ENCODE results near the gene NUDT22.
A peak's percentile ranks its signal among the peaks of the same experiment; 100 is the strongest.

NUDT22 gene

DNA sequence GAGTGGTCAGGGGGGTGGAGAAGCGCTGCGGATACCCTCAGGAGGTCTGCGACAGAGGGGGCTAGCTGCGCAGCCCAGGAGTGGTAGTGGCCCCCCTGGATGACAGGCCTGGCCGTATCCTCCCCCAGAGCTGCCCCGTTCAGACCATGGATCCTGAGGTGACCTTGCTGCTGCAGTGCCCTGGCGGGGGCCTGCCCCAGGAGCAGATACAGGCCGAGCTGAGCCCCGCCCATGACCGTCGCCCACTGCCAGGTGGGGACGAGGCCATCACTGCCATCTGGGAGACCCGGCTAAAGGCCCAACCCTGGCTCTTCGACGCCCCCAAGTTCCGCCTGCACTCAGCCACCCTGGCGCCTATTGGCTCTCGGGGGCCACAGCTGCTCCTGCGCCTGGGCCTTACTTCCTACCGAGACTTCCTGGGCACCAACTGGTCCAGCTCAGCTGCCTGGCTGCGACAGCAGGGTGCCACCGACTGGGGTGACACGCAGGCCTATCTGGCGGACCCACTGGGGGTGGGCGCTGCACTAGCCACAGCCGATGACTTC is 505 bp downstream of the NUDT22 start:
- no peak for DNase-seq (ENCODE audit: low read depth in 2 of 2, low spot score in 1 of 2)

DNA sequence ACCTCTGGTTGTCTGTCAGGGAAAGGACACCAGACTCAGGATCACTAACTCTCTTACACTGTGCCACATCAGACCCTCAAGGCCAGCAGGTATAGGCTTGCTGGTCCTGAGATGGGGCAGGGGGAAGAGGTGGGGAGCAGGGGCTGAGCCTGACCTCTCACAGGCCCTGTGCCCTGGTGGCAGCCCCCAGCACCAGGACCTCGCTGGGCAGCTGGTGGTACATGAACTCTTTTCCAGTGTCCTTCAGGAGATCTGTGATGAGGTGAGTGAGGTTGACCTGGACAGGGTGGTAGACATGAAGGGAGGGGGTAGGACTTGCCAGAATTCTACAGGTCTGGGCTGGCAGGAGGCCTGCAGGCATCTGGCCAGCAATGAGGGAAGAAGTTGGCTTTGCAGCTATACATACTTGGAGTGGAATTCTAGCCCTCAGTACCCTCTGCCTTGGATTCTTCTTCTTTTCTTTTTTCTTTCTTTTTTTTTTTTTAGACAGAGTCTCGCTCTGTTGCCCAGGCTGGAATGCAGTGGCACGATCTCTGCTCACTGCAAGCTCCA is 1.4 kb downstream of the NUDT22 start:
- no peak for DNase-seq (ENCODE audit: low read depth in 2 of 2, low spot score in 1 of 2)

DNA sequence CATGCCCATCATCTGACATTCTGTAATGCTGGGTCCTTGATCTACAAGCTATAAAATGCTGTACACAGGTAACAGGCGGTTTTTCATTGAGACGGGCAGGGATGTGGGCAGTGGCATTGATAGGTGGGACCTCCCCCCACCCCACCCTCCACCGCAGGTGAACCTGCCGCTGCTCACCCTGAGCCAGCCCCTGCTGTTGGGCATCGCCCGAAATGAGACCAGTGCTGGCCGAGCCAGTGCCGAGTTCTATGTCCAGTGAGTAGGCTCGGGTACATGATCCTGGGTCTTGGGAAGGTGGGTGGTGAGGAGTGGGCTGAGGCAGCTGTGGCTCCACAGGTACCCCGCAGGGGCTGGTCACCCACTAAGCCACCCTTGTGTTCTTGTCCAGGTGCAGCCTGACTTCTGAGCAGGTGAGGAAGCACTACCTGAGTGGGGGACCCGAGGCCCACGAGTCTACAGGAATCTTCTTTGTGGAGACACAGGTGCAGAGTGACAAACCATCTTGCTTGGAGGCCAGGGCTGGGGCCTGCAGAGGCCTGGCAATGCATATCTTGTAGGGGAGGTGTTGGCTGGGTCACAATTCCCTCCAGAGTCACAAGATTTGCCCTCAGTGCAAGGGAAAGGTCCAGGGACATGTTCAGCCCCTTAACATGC is 3.1 kb downstream of the NUDT22 start:
- no peak for DNase-seq (ENCODE audit: low read depth in 2 of 2, low spot score in 1 of 2)

DNA sequence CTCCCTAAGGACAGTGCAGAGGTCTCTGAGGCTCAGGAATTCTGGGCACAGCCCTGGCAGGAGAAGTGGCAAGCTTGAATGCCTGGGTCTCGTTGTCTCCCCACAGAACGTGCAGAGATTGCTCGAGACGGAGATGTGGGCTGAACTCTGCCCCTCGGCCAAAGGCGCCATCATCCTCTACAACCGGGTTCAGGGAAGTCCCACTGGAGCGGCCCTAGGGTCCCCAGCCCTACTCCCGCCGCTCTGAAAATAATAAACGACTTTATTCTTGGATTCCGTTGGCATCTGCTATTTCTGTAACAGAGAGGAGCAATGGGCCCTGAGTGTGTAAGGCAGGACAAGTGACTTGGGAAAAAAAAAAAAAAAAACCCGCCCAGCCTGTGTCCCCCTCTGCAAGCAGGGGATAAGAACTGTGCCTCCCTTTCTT is 3.7 kb downstream of the NUDT22 start:
- DNase-seq (ENCODE audit: low read depth in 2 of 2, low spot score in 1 of 2), result no peak

DNA sequence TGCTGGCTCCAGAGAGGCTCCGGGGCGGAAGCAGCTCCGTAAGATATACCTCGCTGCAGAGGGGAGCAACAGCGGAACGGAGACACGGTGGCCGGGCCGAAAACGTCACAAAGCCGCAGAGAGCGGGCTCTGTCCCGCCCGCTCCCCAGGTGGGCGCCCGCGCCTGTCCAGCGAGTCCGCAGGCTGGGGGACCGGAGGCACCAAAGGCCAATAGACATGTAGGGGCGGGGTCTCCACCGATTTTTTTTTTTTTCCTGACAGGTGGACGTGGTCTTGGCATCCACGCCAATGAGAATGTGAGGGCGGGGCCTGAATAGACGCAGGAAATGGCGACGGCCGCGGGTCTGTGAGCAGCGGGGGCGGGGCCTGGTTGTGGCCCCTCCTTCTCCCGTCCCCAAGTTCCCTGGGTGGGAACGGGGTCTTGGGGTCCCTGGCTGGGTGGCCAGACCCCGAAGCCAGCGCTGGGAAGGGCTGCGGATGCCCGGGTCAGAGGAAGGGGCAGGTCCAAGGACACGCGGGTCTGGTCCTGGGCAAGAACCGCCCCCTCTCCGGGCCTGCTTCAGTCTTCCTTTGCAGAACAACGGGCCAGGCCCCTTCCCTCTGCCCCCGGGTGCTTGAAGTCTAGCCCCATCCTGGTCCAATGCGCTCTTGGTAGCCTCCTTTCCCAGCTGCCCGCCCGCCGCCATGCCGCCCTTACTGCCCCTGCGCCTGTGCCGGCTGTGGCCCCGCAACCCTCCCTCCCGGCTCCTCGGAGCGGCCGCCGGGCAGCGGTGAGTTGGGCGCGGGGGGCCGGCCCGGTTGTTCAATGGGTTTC is 4.3 kb downstream of the NUDT22 start, which contains the start of gene DNAJC4:
Gene DNAJC4 (plus strand): TSS at position 378 of the 814 bp plus-strand sequence. CDS start 307 bp downstream, at position 685.
- DNase-seq (ENCODE audit: low read depth in 2 of 2, low spot score in 1 of 2), result peak; percentile 60 to 78

DNA sequence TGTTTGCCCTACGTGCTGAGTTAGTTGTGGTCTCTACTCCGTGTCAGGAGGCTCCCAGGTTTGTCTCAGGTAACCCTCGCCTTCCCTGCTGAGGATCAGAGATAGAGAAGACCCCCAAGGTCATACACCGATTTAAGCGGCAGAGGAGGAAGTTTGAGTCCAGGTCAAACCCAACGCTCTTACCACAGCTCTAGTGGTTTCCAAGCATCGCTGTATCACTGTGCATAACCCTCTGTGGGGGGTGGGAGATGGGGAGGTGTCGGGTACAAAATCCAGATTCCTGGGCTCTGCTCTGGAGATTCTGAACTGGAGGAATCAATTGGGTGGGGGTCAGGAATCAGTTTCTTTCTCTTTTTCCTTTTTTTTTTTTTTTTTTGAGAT is 4.9 kb downstream of the NUDT22 start:
- no peak for DNase-seq (ENCODE audit: low read depth in 2 of 2, low spot score in 1 of 2)

DNA sequence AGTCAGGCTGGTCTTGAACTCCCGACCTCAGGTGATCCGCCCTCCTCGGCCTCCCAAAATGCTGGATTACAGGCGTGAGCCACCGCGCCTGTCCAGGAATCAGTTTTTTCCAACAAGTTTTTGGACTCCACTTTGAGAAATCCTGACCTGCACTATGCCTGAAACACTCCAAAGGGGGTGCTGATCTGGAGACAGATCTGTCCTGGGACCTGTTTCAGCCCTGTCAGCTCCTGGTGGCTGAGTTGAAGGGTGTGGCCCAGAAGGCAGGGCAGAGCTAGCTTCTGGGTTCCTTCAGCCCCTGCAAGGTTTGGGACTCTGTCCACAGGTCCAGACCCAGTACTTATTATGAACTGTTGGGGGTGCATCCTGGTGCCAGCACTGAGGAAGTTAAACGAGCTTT is 5.5 kb downstream of the NUDT22 start:
- no peak for DNase-seq (ENCODE audit: low read depth in 2 of 2, low spot score in 1 of 2)

DNA sequence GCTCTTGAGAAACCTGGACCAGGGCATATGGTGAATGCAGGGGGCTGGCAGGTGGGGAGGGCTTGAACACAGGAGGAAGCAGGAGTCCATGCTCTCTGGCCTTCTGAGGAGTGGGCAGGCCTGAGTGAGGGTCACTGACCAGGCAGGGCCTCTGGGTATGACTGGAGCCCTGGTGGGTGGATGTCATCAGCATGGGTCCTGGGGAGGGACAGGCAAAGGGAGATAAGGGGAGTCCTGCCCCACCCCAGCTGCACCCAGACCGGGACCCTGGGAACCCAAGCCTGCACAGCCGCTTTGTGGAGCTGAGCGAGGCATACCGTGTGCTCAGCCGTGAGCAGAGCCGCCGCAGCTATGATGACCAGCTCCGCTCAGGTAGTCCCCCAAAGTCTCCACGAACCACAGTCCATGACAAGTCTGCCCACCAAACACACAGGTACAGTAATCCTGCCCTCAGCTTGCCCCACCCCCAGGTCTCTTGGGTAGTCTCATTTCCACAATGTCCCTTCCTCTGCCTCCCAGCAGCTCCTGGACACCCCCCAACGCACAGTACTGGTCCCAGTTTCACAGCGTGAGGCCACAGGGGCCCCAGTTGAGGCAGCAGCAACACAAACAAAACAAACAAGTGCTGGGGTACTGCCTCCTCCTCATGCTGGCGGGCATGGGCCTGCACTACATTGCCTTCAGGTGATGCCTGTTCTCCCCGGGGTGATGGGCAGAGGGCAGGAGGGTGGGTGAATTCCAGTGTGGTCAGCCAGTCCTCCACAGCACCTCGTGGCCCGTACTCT is 6.3 kb downstream of the NUDT22 start:
- no peak for DNase-seq (ENCODE audit: low read depth in 2 of 2, low spot score in 1 of 2)

DNA sequence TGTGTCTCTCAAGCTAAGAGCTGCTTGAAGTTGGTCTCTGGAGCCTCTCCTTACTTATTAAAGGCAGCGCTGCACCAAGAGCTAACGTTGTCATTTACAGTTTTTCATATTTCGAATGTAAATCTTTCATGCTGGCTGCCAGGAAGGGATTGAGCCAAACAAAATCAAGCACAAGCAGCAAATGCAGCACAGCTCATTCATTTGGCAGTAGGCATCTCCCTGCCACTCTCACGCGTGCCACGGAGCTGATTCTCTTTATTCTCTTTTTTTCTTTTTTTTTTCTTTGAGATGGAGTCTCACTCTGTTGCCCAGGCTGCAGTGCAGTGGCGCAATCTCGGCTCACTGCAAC is 6.9 kb downstream of the NUDT22 start:
- DNase-seq (ENCODE audit: low read depth in 2 of 2, low spot score in 1 of 2), result no peak

DNA sequence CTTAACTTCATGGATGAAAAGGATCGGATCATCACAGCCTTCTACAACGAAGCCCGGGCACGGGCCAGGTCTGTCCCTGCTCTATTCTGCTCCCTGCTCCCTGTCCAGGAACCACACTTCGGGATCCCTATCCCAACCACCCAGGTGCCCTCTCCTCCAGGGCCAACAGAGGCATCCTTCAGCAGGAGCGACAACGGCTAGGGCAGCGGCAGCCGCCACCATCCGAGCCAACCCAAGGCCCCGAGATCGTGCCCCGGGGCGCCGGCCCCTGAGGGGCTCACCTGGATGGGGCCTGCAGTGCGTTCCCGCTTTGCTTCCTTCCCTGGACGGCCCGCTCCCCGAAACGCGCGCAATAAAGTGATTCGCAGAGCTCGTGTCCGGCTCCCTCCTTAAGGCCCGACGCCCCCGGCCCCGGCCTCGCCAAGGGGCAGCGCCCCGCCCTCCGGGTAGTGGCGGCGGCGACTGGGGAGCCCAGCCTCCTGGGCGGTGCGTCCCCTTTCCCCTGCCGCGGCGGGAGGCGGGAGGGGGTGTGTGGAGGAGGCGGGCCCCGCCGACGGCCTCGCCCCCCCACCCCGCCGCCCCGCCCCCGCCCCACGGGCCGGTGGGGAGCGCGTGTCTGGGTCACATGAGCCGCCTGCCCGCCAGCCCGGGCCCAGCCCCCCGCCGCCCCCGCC is 8.0 kb downstream of the NUDT22 start, which contains the start of gene VEGFB:
Gene VEGFB (plus strand): TSS at position 672 of the 674 bp plus-strand sequence. CDS start 250 bp downstream, outside the sequence.
- DNase-seq (ENCODE audit: low read depth in 2 of 2, low spot score in 1 of 2), result peak in 1 of 2 donors; percentile 58

DNA sequence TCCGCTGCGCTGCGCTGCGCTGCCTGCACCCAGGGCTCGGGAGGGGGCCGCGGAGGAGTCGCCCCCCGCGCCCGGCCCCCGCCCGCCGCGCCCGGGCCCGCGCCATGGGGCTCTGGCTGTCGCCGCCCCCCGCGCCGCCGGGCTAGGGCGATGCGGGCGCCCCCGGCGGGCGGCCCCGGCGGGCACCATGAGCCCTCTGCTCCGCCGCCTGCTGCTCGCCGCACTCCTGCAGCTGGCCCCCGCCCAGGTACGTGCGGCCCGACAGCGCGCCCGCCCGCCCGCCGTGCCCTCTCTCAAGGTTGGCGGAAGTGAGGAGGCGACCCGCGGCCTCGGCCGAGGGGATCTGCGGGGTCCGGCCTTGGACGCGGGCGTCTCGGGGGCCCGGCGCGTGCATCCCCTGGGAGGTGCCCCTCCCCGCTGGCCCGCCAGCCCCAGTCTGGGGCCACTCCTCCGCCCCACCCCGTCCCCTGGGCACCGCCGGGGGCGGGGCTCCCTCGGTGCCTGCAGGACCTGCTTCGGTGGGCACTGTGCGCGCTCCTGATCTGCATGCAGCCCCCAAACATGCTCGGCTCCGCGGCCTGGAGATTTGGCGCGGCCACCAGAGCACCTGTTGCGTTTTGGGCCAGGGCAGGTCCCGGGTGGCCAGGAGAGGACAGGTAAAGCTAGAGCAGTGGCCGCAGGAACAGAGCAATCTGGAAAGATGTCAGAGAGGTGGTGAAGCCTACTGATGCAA is 8.7 kb downstream of the NUDT22 start:
- no peak for DNase-seq (ENCODE audit: low read depth in 2 of 2, low spot score in 1 of 2)

DNA sequence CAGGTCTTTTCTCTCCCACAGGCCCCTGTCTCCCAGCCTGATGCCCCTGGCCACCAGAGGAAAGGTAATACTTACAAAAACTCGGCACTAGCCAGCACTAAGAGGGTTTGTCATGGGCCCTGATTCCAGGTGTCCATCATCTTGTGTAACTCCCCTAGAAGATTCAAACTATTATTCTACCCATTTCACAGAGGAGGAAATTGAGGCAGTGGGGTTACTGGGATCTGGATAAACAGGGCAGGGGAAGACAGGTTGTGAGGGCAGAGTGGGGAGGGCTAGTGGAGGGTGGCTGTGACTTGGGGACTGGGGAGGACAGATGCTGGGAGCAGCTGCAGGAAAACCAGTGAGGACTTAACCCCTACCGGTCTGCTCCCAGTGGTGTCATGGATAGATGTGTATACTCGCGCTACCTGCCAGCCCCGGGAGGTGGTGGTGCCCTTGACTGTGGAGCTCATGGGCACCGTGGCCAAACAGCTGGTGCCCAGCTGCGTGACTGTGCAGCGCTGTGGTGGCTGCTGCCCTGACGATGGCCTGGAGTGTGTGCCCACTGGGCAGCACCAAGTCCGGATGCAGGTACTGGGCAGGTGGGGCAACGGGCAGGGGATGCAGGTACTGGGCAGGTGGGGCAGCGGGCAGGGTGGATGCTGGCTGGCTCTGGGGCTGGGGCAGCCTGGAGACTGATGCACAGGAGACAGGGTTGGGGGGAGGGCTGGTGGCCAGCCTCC is 9.5 kb downstream of the NUDT22 start:
- DNase-seq (ENCODE audit: low read depth in 2 of 2, low spot score in 1 of 2), result no peak

DNA sequence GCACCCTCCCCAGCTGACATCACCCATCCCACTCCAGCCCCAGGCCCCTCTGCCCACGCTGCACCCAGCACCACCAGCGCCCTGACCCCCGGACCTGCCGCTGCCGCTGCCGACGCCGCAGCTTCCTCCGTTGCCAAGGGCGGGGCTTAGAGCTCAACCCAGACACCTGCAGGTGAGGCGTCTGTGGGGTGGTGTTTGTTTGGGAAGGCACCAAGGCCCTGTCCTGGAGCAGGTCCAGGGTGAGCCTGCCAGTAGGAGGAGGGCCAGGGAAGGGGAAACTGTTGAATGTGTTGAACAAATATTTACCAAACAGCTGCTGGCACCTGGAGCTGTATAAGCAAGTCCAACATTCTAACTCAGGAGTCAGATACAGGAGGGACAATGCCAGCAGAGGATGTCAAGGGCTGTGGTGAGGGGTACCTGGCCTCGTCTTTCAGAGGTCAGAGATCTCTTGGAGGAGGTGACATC is 11.4 kb downstream of the NUDT22 start:
- no peak for DNase-seq (ENCODE audit: low read depth in 2 of 2, low spot score in 1 of 2)

DNA sequence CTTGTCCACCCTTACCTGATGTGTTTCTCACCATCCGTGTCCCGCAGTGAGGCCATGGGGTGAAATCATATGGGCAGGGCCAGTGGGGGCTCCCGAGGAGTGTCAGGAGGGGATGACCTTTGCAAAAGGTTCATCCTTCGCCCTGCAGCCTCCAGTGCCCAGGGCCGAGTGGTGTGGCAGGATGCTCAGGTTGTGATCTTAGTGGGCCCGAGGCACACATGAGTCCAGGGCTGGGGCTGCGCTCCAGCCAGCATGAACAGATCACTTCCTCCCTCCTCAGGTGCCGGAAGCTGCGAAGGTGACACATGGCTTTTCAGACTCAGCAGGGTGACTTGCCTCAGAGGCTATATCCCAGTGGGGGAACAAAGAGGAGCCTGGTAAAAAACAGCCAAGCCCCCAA is 12.0 kb downstream of the NUDT22 start:
- DNase-seq (ENCODE audit: low read depth in 2 of 2, low spot score in 1 of 2), result no peak

DNA sequence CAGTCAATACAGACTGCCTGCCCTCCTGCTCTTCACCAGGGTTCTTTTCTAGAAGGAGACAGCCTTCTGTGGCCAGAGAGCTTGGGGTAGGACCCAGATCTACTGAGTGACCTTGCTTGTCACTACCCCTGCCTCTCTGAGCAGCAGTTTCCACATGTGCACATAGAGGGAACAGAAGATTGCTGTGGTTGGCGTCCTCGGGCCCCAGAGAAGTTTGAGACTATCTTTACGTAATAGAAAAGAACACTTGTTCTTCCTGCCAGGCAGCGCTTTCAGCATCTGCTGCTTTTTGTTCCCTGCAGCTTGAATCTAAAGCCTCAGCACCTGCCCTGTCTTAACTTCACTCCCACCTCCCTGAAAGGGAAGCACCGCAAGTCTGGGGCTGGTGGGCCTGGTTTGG is 12.9 kb downstream of the NUDT22 start:
- DNase-seq (ENCODE audit: low read depth in 2 of 2, low spot score in 1 of 2), result no peak

DNA sequence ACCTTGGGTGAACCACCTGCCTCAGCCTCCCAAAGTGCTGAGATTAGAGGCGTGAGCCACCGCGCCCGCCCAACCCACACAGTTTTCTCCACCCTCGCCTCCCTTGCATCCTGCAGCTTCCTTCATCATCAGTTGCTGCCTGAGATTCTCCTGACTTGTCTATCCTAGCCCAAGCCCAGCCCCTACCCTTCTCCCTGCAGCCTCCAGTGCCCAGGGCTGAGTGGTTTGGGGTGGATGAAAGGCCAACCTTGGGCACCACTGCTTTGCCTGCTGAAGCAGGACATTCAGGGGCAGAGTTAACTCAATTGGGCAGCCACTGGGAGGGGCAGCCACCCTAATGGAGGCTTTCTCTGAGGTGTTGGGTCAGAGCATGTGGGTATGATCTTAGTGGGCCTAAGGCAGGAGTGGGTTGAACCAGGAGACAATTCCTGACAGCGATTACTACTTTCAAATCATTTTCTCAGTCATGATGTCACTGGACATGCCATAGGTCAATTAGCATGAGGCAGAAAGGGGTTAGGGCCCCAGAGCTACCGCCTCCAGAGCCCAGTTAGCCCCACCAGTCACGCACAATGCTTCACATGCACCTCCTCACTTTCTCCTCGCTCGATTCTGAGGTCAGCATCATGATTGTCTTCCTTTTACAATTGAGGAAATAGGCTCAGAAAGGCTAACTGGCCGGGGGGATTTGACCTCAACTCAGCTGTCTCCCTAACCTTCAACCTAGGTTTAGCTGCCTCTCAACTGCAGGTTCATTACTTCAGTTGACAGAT is 13.8 kb downstream of the NUDT22 start:
- no peak for DNase-seq (ENCODE audit: low read depth in 2 of 2, low spot score in 1 of 2)

DNA sequence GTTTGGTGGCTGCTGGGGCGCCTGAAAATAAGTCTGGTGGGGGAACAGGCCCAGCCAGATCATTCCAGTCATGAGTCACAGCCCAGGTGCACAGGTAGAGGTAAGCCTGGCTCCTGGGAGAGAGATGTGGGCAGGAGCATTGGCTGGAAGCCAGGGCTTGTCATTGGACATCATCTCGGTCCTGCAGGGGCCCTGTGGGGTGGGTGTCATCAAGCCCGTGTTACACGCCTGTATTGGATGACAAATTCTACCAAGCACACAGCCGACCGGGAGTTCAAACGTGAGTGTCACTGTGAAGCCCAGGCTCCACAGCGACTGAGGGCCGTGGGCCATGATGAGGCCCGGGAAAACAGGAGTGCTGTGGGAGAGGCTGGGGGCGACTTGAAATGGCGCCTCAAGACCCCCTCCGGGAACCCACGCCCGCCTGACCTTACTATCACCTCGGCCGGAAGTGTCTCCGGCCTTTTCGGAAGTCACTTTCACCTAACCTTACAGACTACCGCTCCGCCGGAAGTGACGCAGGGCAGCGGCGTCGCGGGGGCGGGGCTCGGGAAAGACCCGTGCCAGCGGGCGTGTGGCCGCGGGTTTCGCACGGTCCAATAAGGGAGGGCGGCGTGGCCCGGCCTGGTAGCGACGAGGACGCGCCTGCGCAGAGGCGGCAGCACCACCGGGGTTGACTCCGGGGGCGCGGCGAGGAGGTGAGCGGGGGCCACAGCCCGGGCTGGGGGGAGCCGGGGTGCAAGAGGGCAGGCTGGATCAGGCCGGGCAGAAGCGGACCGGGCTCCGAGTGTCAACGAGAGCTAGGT is 14.6 kb downstream of the NUDT22 start, which contains the start of gene FKBP2:
Gene FKBP2 (plus strand): TSS at position 661 of the 806 bp plus-strand sequence. CDS start 1,293 bp downstream, outside the sequence.
- DNase-seq (ENCODE audit: low read depth in 2 of 2, low spot score in 1 of 2), result peak; percentile 92 to 97

DNA sequence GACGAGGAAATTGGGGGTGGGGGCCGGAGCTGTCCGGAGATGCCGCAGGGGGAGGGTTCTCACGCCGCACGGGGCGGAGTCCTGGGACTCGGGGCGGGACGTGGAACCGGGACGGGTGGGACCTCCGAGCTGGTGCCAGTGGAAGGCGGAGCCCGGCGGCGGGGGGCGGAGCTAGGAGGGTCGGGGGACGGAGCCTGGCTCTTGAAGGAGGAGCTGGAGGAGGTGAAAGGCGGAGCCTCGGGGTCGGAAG is 15.1 kb downstream of the NUDT22 start:
- peak in 1 of 2 donors; percentile 98 for DNase-seq (ENCODE audit: low read depth in 2 of 2, low spot score in 1 of 2)
